ENCODE measurements around the gene XRCC3. TPM values are rescaled to one million over a fixed set of nuclear protein-coding genes. Genes with fewer than 3 reads are reported as not detected.

The XRCC3 gene
- total and polyA plus RNA-seq, 7 experiments from 2014 or later: 5.1 to 38.9 (median 10.2) TPM

- CTCF ChIA-PET: no interaction called here
- ATAC-seq: no peak
These were observed 1.1 kb downstream of the XRCC3 start for GRCh38 chr14:103714063-103714724.

GRCh38 chr14:103713304-103714062, 1.8 kb downstream of the XRCC3 start:
- Histone ChIP-seq H3K9me3 (ENCODE audit: control insufficient read depth in 2 of 3, low read length in 3 of 3) (no peaks in the 10 kb centered on the region), H3K4me1 (ENCODE audit: control insufficient read depth in 2 of 2, insufficient read depth in 2 of 2, low read length in 2 of 2) (peaks cover 8 to 10% of the 10 kb centered on the region in 2 donors), H3K27me3 (ENCODE audit: control insufficient read depth in 2 of 2, insufficient read depth in 2 of 2, low read length in 2 of 2) (no peaks in the 10 kb centered on the region), H3K4me3 (ENCODE audit: low read length) (no peak overlapping the region), H3K36me3 (ENCODE audit: control insufficient read depth in 2 of 3, insufficient read depth in 3 of 3, low read length in 3 of 3) (peaks cover 0 to 2% (median 0%) of the 10 kb centered on the region in 3 experiments), H3K27ac (ENCODE audit: low read depth, low read length) (no peak overlapping the region)
- H3K27ac Mint-ChIP-seq: peak overlapping the region in 5 of 9 donors; percentile 28 to 71 (median 55)
- ATAC-seq: no peak
- peaks cover 20 to 51% (median 35%) of the 10 kb centered on the region in 7 donors for H3K4me1 Mint-ChIP-seq
- no peak for DNase-seq
- H3K4me3 Mint-ChIP-seq: peak overlapping the region; percentile 27 to 98 (median 94)
- peaks cover 0 to 4% (median 0%) of the 10 kb centered on the region in 11 donors for H3K9me3 Mint-ChIP-seq
- H3K36me3 Mint-ChIP-seq: peaks cover 0 to 5% (median 3%) of the 10 kb centered on the region in 5 donors
- H3K27me3 Mint-ChIP-seq: peaks cover 0 to 2% (median 0%) of the 10 kb centered on the region in 5 donors
- intact Hi-C loops (cut with micrococcal nuclease): loop anchor here (2.0 to 10.0 kb wide), 5 partner anchors 193 to 939 kb away; partner anchors contain the start of genes EIF5 (in 1 of the 2), MARK3 (in 1 of the 2) and TRAF3 (in 1 of the 2)
- ChIA-PET POLR2A (no interaction called here), CTCF (no interaction called here)

More at GRCh38 chr14:103714063-103714724, 1.1 kb downstream of the XRCC3 start:
- POLR2A ChIA-PET: interaction anchor here (0.6 kb wide), 1 partner anchor 48 kb away, joined by 4 read pairs; no protein-coding TSS in a partner anchor
- H3K36me3 Mint-ChIP-seq: peaks cover 0 to 5% (median 0%) of the 10 kb centered on the region in 5 donors
- H3K27ac ChIP-seq (ENCODE audit: low read depth, low read length): peak overlapping the region; percentile 73
- H3K4me1 Mint-ChIP-seq: peaks cover 27 to 57% (median 40%) of the 10 kb centered on the region in 7 donors
- H3K9me3 ChIP-seq (ENCODE audit: control insufficient read depth in 2 of 3, low read length in 3 of 3): no peaks in the 10 kb centered on the region
- H3K27me3 Mint-ChIP-seq: peaks cover 0 to 2% (median 0%) of the 10 kb centered on the region in 5 donors
- H3K27ac Mint-ChIP-seq: peak overlapping the region in 5 of 9 donors; percentile 14 to 91 (median 28)
- no peaks in the 10 kb centered on the region for H3K36me3 ChIP-seq (ENCODE audit: control insufficient read depth in 2 of 3, insufficient read depth in 3 of 3, low read length in 3 of 3)
- peak overlapping the region; percentile 50 to 98 (median 94) for H3K4me3 Mint-ChIP-seq
- peak overlapping the region; percentile 56 for H3K4me3 ChIP-seq (ENCODE audit: low read length)
- intact Hi-C loops (cut with micrococcal nuclease): loop anchor here (2.0 to 10.0 kb wide), 5 partner anchors 193 to 939 kb away; partner anchors contain the start of genes EIF5 (in 1 of the 2), MARK3 (in 1 of the 2) and TRAF3 (in 1 of the 2)
- no peaks in the 10 kb centered on the region for H3K27me3 ChIP-seq (ENCODE audit: control insufficient read depth in 2 of 2, insufficient read depth in 2 of 2, low read length in 2 of 2)
- H3K9me3 Mint-ChIP-seq: peaks cover 0 to 4% (median 0%) of the 10 kb centered on the region in 11 donors
- peaks cover 8 to 10% of the 10 kb centered on the region in 2 donors for H3K4me1 ChIP-seq (ENCODE audit: control insufficient read depth in 2 of 2, insufficient read depth in 2 of 2, low read length in 2 of 2)
- DNase-seq: no peak

GRCh38 chr14:103712633-103713247, 2.5 kb downstream of the XRCC3 start:
- Mint-ChIP-seq H3K36me3 (peaks cover 0 to 5% (median 3%) of the 10 kb centered on the region in 5 donors), H3K4me1 (peaks cover 14 to 44% (median 28%) of the 10 kb centered on the region in 7 donors), H3K4me3 (peak overlapping the region in 2 of 10 donors; percentile 36 to 95), H3K27ac (peak overlapping the region in 7 of 9 donors; percentile 1 to 71 (median 55)), H3K27me3 (peaks cover 0 to 2% (median 0%) of the 10 kb centered on the region in 5 donors), H3K9me3 (peaks cover 0 to 4% (median 0%) of the 10 kb centered on the region in 11 donors)
- Histone ChIP-seq H3K9me3 (ENCODE audit: control insufficient read depth in 2 of 3, low read length in 3 of 3) (no peaks in the 10 kb centered on the region), H3K27ac (ENCODE audit: low read depth, low read length) (no peak overlapping the region), H3K4me1 (ENCODE audit: control insufficient read depth in 2 of 2, insufficient read depth in 2 of 2, low read length in 2 of 2) (peaks cover 8 to 10% of the 10 kb centered on the region in 2 donors), H3K4me3 (ENCODE audit: low read length) (no peak overlapping the region), H3K36me3 (ENCODE audit: control insufficient read depth in 2 of 3, insufficient read depth in 3 of 3, low read length in 3 of 3) (peaks cover 0 to 9% (median 0%) of the 10 kb centered on the region in 3 experiments), H3K27me3 (ENCODE audit: control insufficient read depth in 2 of 2, insufficient read depth in 2 of 2, low read length in 2 of 2) (no peaks in the 10 kb centered on the region)
- no peak for DNase-seq
- ChIA-PET CTCF (no interaction called here), POLR2A (no interaction called here)
- no peak for ATAC-seq
- intact Hi-C loops (cut with micrococcal nuclease): loop anchor here in 1 of 2 donors (10.0 kb wide), 1 partner anchor 938 kb away; the partner anchor contains the start of gene TRAF3

GRCh38 chr14:103711516-103712431, 3.5 kb downstream of the XRCC3 start:
- ChIA-PET CTCF (no interaction called here), POLR2A (no interaction called here)
- DNase-seq (no peak), ATAC-seq (no peak)
- H3K27me3 ChIP-seq (ENCODE audit: control insufficient read depth in 2 of 2, insufficient read depth in 2 of 2, low read length in 2 of 2): no peaks in the 10 kb centered on the region
- H3K4me3 ChIP-seq (ENCODE audit: low read length): no peak overlapping the region
- no peak overlapping the region for H3K4me3 Mint-ChIP-seq
- H3K9me3 Mint-ChIP-seq: peaks cover 0 to 4% (median 0%) of the 10 kb centered on the region in 11 donors
- H3K4me1 Mint-ChIP-seq: peaks cover 6 to 34% (median 19%) of the 10 kb centered on the region in 7 donors
- H3K4me1 ChIP-seq (ENCODE audit: control insufficient read depth in 2 of 2, insufficient read depth in 2 of 2, low read length in 2 of 2): peaks cover 5 to 10% of the 10 kb centered on the region in 2 donors
- peak overlapping the region in 3 of 9 donors; percentile 14 to 56 (median 25) for H3K27ac Mint-ChIP-seq
- intact Hi-C loops (cut with micrococcal nuclease): loop anchor here in 1 of 2 donors (10.0 kb wide), 1 partner anchor 937 kb away; the partner anchor contains the start of gene TRAF3
- no peak overlapping the region for H3K27ac ChIP-seq (ENCODE audit: low read depth, low read length)
- H3K9me3 ChIP-seq (ENCODE audit: control insufficient read depth in 2 of 3, low read length in 3 of 3): no peaks in the 10 kb centered on the region
- peaks cover 0 to 13% (median 0%) of the 10 kb centered on the region in 3 experiments for H3K36me3 ChIP-seq (ENCODE audit: control insufficient read depth in 2 of 3, insufficient read depth in 3 of 3, low read length in 3 of 3)
- peaks cover 0 to 2% (median 0%) of the 10 kb centered on the region in 5 donors for H3K27me3 Mint-ChIP-seq
- peaks cover 0 to 4% (median 3%) of the 10 kb centered on the region in 5 donors for H3K36me3 Mint-ChIP-seq

GRCh38 chr14:103710771-103711377, 4.4 kb downstream of the XRCC3 start:
- H3K9me3 ChIP-seq (ENCODE audit: control insufficient read depth in 2 of 3, low read length in 3 of 3): no peaks in the 10 kb centered on the region

More at GRCh38 chr14:103710771-103711377, 4.4 kb downstream of the XRCC3 start:
- Histone ChIP-seq H3K36me3 (ENCODE audit: control insufficient read depth in 2 of 3, insufficient read depth in 3 of 3, low read length in 3 of 3) (peaks cover 0 to 20% (median 0%) of the 10 kb centered on the region in 3 experiments), H3K27ac (ENCODE audit: low read depth, low read length) (no peak overlapping the region), H3K4me3 (ENCODE audit: low read length) (no peak overlapping the region), H3K27me3 (ENCODE audit: control insufficient read depth in 2 of 2, insufficient read depth in 2 of 2, low read length in 2 of 2) (no peaks in the 10 kb centered on the region), H3K4me1 (ENCODE audit: control insufficient read depth in 2 of 2, insufficient read depth in 2 of 2, low read length in 2 of 2) (peaks cover 0 to 6% of the 10 kb centered on the region in 2 donors)
- H3K4me3 Mint-ChIP-seq: peak overlapping the region in 1 of 10 donors; percentile 51
- peaks cover 6 to 30% (median 17%) of the 10 kb centered on the region in 7 donors for H3K4me1 Mint-ChIP-seq
- intact Hi-C loops (cut with micrococcal nuclease): loop anchor here in 1 of 2 donors (10.0 kb wide), 1 partner anchor 936 kb away; the partner anchor contains the start of gene TRAF3
- peaks cover 0 to 4% (median 0%) of the 10 kb centered on the region in 11 donors for H3K9me3 Mint-ChIP-seq
- peaks cover 0 to 4% (median 3%) of the 10 kb centered on the region in 5 donors for H3K36me3 Mint-ChIP-seq
- H3K27me3 Mint-ChIP-seq: peaks cover 0 to 2% (median 0%) of the 10 kb centered on the region in 5 donors
- ATAC-seq (no peak), DNase-seq (no peak)
- H3K27ac Mint-ChIP-seq: peak overlapping the region in 1 of 9 donors; percentile 14
- CTCF ChIA-PET: no interaction called here
- POLR2A ChIA-PET: no interaction called here
